ENCODE measurements around the gene FIP1L1.
"Not testable (repeated sequence)": the region's sequence is repeated elsewhere in the genome, so short reads cannot be mapped to it uniquely, and the experiment has no call there.

Gene FIP1L1

DNA sequence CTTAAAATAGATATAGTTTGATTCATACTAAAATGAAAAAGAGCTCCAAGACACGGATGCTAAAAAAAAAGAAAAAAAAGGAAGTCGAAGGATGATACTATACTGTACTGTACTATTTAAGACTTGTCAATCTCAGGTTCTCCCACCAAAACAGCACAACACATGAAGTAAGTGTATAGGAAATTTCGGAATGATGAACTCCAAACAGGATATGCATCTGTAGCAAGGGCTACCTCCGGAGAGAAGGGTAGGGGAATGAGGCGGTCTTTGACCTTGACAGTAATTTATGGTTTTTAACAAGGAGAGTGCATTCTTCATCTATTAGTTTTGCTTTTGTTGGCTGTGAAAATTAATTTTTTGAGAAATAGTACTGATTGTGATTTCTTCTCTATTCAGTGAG lies 541 bp upstream of the FIP1L1 start:
- no peak for DNase-seq (ENCODE audit: low read depth in 2 of 3, low spot score in 1 of 3)

DNA sequence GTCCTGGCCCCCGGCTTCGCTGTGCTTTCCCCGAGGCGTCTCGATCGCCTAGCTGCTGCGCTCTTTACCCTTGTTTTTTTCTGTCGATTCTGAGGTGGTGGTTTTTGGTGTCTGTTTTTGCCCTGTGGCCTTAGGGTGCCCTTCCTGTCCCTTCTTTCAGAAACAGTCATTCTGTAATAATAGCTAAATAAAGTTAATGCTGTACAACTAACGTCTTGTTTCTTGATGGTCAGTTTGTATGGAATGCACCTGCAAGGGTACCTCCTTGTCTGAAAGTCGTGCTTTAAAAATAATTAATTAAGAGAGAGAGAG lies 686 bp downstream of the FIP1L1 start:
- DNase-seq (ENCODE audit: low read depth in 2 of 3, low spot score in 1 of 3): no peak

DNA sequence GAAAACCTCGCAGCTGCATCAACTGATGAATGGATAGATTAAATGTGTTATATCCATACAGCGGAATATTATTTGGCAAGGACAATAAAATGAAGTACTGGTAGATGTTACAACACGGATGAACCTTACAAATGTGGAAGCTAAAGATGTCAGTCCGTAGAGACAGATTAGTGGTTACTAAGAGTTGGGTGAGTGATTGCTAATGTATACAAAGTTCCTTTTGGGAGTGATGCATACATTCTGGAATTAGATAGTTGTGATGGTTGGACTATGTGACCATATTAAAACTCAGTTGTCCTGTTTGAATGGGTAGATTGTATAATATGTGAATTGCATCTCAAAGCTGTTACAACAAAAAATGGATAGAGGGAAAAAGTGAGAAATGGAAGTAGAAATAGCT lies 2.8 kb downstream of the FIP1L1 start:
- DNase-seq (ENCODE audit: low read depth in 2 of 3, low spot score in 1 of 3): no peak

DNA sequence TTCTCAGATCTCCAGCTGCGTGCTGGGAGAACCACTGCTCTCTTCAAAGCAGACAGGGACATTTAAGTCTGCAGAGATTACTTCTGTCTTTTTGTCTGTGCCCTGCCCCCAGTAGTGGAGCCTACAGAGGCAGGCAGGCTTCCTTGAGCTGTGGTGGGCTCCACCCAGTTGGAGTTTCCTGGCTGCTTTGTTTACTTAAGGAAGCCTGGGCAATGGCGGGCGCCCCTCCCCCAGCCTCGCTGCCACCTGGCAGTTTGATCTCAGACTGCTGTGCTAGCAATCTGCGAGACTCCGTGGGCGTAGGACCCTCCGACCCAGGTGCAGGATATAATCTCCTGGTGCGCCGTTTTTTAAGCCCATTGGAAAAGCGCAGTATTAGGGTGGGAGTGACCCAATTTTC lies 32.0 kb downstream of the FIP1L1 start:
- DNase-seq (ENCODE audit: low read depth in 2 of 3, low spot score in 1 of 3): not testable (repeated sequence)

DNA sequence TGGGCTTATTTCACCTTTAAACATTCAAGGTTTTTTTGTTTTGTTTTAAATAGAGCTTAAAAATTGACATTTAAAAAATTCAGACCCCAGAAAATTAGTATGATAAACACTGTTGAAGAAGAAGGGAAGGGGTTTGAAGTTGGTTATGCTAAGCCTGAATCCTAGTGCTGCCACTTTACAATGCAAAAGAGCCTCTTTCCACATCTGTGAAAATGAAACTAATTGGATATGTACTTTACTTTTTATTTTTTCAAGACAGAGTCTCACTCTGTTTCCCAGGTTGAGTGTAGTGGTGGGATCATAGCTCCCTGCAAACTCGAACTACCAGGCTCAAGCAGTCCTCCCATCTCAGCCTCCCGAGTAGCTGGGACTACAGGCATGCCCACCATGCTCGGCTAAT lies 41.8 kb downstream of the FIP1L1 start:
- DNase-seq (ENCODE audit: low read depth in 2 of 3, low spot score in 1 of 3): no peak

DNA sequence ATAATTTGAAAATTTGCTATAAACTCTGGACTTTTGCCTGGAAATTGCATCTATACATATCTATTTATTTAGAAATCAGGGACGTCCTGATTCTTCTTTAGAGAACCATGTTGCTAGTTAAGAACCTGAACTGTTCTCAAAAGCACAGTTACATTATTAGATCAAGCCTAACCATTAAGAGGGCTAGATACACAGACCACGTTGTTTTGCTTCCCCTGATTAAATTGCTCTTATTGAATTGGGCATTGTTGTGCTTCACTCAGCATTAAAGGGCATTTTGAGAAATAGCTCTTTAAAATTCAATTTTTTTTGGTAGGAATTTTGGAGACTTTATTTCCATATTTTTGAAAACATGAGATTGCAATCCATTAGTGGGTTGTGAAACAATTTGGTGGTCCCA lies 44.4 kb downstream of the FIP1L1 start:
- DNase-seq (ENCODE audit: low read depth in 2 of 3, low spot score in 1 of 3): no peak

DNA sequence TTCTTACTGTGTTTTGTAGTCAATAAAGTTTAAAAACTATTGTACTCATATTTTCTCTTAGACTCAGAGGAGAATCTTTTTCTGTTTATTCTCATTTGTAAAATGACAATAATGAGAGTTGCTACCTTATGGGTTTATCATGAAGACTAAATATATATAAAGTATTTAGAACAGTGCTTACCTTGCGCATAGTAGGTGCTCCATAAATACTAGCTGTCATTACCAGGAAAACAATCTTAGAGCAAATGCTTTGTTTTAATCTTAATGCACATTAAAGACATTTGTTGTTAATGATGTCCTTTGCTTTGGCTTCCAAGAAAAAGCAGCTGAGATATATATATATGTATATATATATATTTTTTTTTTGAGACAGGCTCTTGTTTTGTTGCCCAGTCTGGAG lies 44.9 kb downstream of the FIP1L1 start:
- no peak for DNase-seq (ENCODE audit: low read depth in 2 of 3, low spot score in 1 of 3)

DNA sequence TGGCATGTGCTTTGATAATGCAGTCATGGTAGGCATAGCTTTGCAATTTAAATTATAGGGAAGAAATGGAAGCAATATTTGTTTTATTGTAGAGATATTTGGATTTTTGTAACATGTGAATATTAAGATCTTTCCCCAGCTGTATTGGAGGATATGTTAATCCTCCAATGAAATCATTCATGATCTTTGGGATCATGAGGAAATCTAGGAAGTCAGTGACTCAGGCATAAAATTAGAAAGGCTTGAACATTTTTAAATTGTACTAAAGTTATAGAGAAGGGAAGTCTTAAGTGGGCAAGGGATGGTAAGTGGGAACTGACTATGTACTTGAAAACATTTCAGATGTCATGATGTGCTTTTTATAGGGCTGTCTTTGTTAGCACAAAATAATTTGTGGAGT lies 46.8 kb downstream of the FIP1L1 start:
- no peak for DNase-seq (ENCODE audit: low read depth in 2 of 3, low spot score in 1 of 3)

DNA sequence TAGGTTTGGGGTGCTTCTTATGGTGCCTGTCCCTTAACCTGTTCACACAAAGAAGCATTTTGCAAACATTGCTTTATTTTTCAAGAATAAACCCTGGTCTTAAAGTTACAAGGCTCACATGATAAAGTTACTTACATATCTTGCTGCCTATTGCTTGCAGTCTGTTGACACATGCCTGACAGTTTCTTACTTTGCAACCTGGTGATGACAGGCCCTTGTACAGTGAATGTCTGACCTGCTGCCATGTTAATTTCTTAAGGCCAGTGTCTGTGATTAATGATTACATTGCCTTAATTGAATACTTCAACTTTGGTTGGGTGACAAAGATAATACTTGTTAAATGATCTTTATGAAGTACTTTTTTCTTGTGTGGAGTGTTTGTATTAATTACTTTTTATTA lies 49.9 kb downstream of the FIP1L1 start:
- no peak for DNase-seq (ENCODE audit: low read depth in 2 of 3, low spot score in 1 of 3)

DNA sequence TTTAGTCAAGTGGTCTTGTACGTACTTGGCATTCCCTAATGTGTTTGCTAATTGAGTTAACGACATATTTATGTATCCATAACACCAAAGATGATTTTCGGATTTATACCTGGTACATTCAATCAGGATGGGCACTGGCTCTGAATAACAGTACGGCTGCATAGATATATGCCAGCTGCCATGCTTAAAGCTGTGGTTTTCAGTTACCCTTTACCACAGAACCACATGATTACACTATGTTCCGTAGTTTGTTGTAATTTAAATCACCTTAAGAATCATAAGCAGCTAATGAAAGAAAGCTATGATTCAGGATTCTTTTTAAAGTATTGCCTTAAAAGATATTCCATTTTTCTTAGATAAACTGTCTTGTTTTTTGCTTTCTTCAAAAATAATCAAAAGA lies 53.6 kb downstream of the FIP1L1 start:
- no peak for DNase-seq (ENCODE audit: low read depth in 2 of 3, low spot score in 1 of 3)

DNA sequence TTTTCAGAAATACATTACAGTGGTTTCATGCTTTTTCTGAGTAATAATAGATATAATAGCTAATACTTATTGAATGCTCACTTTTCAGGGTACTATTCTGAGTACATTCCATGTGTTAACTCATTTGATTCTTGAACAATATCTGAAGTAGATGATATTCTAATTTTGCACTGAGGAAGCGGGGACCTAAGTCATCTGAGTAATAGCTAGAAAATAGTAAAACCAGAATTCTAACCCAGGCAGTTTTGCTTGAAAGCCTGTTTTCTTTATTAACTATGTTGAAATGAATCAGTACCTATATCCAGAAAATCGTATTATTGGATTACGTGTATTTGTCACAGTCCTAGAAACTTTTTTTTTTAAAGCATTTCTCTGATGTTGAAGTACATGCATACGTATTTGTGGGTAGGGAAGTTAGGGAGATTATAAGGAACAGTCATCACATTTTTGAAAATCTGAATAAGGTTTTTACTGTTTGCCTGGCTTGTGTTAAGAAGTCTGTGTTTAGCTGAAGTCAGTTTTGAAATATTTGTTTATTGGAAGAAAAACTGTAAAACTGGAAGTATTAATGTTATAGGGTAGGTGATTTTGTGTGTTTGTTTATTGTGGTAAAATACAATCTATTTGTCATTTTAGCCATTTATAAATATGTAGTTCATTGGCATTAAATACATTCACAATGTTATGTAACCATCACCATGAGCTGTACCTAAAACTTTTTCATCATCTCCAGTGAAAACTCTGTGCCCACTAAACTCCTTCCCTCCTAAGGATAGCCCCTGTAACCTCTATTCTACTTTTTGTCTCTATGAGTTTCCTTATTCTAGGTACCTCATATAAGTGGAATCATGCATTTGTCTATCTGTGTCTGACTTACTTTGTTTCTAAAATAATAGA lies 55.3 kb downstream of the FIP1L1 start:
- DNase-seq (ENCODE audit: low read depth in 2 of 3, low spot score in 1 of 3): no peak

DNA sequence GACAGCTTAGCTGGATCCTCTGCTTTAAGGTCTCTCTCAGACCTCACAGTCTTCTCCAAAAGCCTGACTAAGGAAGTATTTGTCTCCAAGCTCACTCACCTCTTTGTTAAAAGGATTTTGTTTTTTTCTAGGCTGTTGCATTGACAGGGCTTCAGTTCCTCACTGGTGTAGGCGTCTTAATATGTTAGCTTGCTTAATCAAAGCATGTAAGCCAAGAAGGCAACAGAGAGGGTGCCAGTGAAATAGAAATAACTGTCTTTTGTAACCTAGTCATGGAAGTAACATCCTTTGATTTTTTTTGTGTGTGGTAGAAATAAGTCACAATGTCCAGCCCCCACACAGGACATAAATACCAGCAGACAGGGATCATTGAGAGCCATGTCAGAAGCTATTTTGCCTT lies 58.8 kb downstream of the FIP1L1 start:
- no peak for DNase-seq (ENCODE audit: low read depth in 2 of 3, low spot score in 1 of 3)

DNA sequence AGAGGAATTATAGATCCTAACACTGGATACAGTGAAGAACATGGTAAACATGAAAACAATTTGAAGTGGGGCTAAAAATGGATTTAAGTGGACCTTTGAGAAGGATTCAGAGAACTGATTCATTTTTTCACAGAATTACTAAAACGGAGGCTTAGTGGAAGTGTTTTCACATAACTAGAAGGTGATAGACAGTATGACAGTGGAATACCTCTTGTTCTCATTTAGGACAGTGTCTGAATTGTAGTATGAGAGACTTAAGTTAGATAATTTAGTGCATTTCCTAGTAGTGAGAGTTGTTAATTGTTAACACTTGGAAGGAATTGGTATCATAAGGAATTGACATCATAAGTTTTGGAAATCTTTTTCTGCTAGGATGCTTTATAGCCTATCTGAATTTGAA lies 64.1 kb downstream of the FIP1L1 start:
- no peak for DNase-seq (ENCODE audit: low read depth in 2 of 3, low spot score in 1 of 3)

DNA sequence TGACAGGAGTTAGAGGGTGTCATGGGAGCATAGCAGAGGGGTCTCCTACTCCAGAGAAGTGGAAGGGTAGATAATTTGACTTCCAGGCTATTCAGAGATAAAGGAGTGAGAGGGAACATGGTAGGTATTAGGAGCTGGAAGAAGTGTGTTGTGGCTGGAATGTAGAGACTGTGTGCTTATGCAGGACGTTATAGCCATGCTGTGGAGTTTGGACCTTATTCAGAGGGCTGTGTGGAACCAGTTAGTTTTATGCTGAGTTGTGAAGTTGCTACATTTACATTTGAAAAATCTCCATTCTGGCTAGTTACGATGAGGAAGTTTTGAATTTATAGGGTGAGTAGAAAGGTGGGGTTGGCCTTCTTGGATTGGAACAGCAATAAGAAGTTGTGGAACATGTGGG lies 67.5 kb downstream of the FIP1L1 start:
- DNase-seq (ENCODE audit: low read depth in 2 of 3, low spot score in 1 of 3): no peak

DNA sequence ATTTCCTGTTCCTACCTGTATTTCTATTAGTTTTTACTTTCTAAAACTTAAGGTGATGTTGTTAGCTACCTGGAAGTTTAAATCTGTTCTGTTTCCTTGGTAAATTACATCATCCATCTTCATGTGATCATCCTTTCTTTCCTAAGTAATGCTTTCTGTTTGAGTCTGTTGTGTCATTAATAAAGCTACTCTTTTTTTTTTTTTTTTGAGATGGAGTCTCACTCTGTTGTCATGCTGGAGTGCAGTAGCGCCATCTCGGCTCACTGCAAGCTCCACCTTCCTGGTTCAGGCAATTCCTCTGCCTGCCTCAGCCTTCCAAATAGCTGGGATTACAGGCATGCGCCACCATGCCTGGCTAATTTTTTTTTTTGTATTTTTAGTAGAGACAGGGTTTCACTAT lies 73.3 kb downstream of the FIP1L1 start:
- DNase-seq (ENCODE audit: low read depth in 2 of 3, low spot score in 1 of 3): no peak

DNA sequence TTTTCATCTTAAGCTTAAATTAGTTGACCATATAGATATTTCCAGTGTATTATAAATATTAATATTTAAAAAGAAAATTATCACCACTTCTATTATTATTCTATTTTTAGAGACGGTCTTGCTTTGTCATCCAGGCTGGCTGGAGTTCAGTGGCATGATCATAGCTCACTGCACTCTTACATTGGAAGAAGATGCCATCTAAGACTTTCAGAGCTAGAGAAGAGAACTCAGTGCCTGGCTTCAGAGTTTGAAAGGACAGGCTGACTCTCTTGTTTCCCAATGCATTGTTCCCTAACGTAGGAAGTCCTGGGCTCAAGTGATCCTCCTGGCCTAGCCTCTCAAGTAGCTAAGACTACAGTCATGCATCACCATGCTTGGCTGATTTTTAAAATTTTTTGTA lies 75.9 kb downstream of the FIP1L1 start:
- DNase-seq (ENCODE audit: low read depth in 2 of 3, low spot score in 1 of 3): no peak

DNA sequence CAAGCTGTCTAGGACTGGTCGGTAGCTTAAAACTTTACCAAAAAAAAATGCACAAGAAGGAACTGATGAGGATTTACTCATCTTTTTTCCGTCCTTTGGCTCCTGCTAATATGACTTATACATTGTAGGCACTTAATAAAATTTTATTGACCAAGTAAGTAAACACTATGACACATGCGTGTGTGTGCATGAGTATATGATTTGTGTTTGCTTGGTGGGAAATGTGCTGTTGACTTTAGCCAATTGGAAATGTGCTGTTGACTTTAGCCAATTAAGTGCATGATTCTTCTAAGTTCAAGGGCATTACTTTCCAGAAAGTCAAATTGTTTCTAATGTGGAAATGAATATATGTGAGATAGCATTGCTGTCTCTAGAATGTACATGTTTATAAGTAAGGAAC lies 78.3 kb downstream of the FIP1L1 start:
- DNase-seq (ENCODE audit: low read depth in 2 of 3, low spot score in 1 of 3): no peak

DNA sequence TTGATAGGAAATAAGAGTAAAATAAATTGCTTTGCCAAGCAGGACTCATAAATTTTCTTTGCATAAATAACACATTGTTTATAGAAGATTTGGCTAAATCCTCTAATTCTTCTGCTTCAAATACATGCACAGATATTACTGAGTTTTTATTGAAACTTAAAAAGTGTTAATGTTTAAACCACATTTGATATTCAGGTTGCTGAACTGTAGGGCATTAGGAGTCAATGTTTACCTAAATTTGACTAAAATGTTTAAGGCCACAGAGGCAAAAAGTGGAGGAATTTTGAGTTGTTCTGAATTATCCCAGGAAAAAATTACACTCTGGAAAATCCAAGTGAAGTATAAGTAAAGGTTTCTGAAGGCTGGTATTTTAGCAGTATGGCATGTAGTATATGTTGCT lies 78.7 kb downstream of the FIP1L1 start:
- DNase-seq (ENCODE audit: low read depth in 2 of 3, low spot score in 1 of 3): no peak

DNA sequence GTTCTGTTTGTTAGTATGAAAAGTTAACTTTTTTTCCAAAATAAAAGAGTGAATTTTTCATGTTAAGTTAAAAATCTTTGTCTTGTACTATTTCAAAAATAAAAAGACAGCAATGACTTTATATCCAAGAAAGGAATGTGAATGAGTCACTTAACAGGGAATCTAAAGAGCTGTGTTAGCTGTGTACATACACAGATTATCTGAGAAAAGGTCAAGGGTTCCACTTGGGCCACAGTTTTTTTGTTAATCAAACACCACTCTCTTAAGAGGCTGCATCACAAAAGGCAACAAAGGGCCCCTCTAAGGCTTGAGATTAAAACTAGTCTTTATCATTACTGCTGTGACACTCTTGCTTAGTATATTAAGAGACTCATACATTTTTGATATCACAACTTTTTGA lies 82.1 kb downstream of the FIP1L1 start:
- no peak for DNase-seq (ENCODE audit: low read depth in 2 of 3, low spot score in 1 of 3)

DNA sequence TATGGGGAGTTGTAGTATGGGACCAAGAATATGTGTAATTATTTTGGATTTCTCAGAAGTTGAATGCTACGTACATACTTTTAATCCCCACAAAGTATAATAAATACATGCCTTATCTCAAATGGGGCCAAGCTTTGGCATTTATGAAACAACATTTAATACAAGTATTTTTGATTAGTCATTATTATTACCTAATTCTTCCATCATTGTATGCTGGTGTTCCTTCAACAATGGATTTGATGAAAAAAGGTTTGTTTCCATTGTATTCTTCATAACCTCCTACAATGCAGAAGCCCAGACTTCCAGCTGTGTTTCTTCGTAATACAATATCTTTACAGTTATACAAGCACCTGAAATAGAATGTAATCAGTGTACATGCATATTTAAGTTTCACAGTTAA lies 83.8 kb downstream of the FIP1L1 start:
- DNase-seq (ENCODE audit: low read depth in 2 of 3, low spot score in 1 of 3): no peak

DNA sequence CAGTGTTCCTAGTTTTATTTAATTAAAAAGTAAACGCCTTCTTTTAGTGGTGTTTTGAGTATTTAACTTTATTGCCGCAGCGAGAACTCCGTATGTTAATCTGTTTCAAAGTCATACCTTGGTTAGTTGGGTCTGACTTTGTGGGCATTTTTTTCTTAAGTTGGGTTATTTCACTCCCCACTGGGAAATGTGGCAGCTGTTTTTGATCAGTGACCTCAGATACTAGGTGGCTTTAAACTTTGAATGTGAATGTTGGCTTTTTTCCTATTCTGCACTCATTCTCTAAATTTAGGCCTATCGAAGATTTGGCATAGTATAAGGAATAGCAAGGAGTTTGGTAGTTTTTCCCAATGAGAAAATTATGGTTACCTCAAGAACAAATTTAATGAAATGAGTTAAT lies 85.9 kb downstream of the FIP1L1 start:
- no peak for DNase-seq (ENCODE audit: low read depth in 2 of 3, low spot score in 1 of 3)

DNA sequence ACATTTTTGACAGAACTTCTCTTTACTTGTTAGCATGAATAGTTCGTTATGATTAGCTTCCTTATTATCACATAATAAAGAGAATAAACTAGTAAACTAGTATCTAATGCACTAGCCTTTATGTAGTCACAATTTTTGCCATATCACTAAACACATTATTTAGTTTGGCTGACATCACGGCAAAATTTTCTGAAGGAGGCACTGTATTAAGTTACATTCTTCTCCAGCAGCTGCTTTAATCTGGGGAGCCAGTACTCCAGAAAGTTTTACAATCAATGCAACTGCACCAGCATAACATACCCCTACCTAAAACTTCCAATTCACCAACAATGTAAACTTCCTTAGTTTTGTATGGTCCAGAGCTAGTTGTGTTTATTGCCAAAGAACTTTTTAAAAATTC lies 87.8 kb downstream of the FIP1L1 start:
- DNase-seq (ENCODE audit: low read depth in 2 of 3, low spot score in 1 of 3): no peak

DNA sequence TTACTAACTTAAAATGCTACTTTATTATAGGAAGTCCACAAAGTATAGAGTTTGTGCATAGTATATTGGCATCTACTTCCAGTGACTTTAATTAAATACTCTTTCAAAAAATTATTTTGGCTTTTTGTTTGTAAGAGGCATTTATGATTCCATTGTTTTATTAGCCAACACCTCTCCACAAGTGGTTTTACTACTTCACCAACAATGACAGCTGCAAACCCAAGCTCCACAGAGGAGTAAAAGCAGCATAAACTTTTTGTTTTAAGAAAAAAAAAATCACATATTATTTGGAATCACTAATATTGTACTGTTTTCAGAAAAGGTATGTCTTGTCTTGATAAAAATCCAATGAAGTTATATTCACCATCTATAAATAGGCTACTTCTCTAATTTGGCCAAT lies 88.5 kb downstream of the FIP1L1 start:
- DNase-seq (ENCODE audit: low read depth in 2 of 3, low spot score in 1 of 3): no peak

DNA sequence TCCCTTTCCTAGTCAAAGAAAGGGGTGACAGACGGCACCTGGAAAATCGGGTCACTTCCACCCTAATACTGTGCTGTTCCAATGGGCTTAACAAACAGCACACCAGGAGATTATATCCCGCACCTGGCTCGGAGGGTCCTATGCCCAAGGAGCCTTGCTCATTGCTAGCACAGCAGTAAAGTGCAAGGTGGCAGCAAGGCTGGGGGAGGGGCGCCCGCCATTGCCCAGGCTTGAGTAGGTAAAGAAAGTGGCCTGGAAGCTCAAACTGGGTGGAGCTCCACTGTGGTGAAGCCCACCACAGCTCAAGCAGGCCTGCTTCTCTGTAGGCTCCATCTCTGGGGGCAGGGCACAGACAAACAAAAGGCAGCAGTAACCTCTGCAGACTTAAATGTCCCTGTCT lies 89.1 kb downstream of the FIP1L1 start:
- not testable (repeated sequence) for DNase-seq (ENCODE audit: low read depth in 2 of 3, low spot score in 1 of 3)

All from stimulated activated CD4-positive, alpha-beta T cell treated with anti-CD3 and anti-CD28 coated beads, Interleukin-12 subunit alpha, Interleukin-12 subunit beta, amount 100 ng/mL, for 48 hours (primary cell).